ENCODE results near the gene CAMKV.

DNA sequence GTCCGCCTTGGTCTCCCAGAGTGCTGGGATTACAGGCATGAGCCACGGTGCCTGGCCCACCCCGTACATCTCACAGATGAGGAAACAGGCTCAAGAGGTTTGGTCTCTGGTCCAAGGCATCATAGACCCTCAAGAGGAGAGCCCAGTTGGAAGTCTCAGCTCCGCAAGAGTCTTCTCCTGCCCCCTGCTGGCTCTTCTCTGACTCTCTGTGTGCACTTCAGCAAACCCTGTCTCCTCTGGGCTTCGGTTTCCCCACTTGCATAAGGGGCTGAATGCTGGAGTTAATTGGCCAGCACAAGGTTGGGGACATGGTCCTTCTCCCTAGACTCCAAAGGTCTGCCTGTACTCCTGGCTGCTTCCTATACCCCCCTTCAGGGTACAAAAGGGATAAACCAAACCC, 30.1 kb upstream of the CAMKV start:
- TF ChIP-seq CTCF (IDR thresholded peaks at IDR 0.05; ENCODE audit: insufficient read depth, low read length) (peak; percentile 20), SPI1 (IDR thresholded peaks at IDR 0.05; ENCODE audit: borderline replicate concordance, low read depth) (no peak), POLR2AphosphoS5 (IDR thresholded peaks at IDR 0.05; ENCODE audit: low read depth) (no peak), REST (IDR thresholded peaks at IDR 0.05; ENCODE audit: insufficient replicate concordance, low read depth) (no peak), GABPA (IDR thresholded peaks at IDR 0.05; ENCODE audit: low read depth) (no peak)
